Measurements from ENCODE around the gene NRF1.

The NRF1 gene

GRCh38 chr7:129688503-129689222, 77.1 kb downstream of the NRF1 start:
- DNase-seq = no peak

GRCh38 chr7:129689995-129690581, 78.6 kb downstream of the NRF1 start:
- DNase-seq = peak; percentile 53

- DNase-seq = no peak
Measured at GRCh38 chr7:129690701-129691100, 79.2 kb downstream of the NRF1 start.

GRCh38 chr7:129698516-129699418, 87.2 kb downstream of the NRF1 start:
- no peak for DNase-seq

- DNase-seq = no peak
Measured at GRCh38 chr7:129702316-129702715, 90.8 kb downstream of the NRF1 start.

GRCh38 chr7:129702761-129703338, 91.3 kb downstream of the NRF1 start:
- no peak for DNase-seq

GRCh38 chr7:129703751-129704150, 92.2 kb downstream of the NRF1 start:
- DNase-seq = no peak

GRCh38 chr7:129707910-129708499, 96.5 kb downstream of the NRF1 start:
- no peak for DNase-seq

GRCh38 chr7:129713544-129713943, 102.0 kb downstream of the NRF1 start:
- peak; percentile 21 for DNase-seq

- no peak for DNase-seq
Measured at GRCh38 chr7:129714514-129715063, 103.1 kb downstream of the NRF1 start.

GRCh38 chr7:129719980-129720732, 108.6 kb downstream of the NRF1 start:
- no peak for DNase-seq

GRCh38 chr7:129721068-129721467, 109.5 kb downstream of the NRF1 start:
- no peak for DNase-seq

- DNase-seq = no peak
Measured at GRCh38 chr7:129723679-129724078, 112.2 kb downstream of the NRF1 start.

GRCh38 chr7:129724796-129725195, 113.3 kb downstream of the NRF1 start:
- DNase-seq = no peak

GRCh38 chr7:129728875-129729467, 117.5 kb downstream of the NRF1 start:
- DNase-seq = no peak

- no peak for DNase-seq
Measured at GRCh38 chr7:129729511-129729910, 118.0 kb downstream of the NRF1 start.

- no peak for DNase-seq
Measured at GRCh38 chr7:129730159-129730558, 118.6 kb downstream of the NRF1 start.

GRCh38 chr7:129734400-129734799, 122.9 kb downstream of the NRF1 start:
- no peak for DNase-seq

- no peak for DNase-seq
Measured at GRCh38 chr7:129739427-129739826, 127.9 kb downstream of the NRF1 start.

- no peak for DNase-seq
Measured at GRCh38 chr7:129740574-129741410, 129.3 kb downstream of the NRF1 start.

Data from NCI-H1105 (cell line).